ENCODE measurements around the gene TNFRSF9. TPM values are rescaled to one million over a fixed set of nuclear protein-coding genes. Genes with fewer than 3 reads are reported as not detected.

The TNFRSF9 gene
- total and polyA plus RNA-seq, 2 of the 8 experiments (the other 6 are each of a cell fraction or from before 2014, with no cell fraction given) = not detected

GRCh38 chr1:7971024-7971423 is 30.4 kb upstream of the TNFRSF9 start:
- Histone ChIP-seq H2BK5ac (ENCODE audit: low read depth, low read length) (no peak overlapping the region), H4K20me1 (replicated peaks in 1 of 2; ENCODE audit: control insufficient read depth in 1 of 2, insufficient read depth in 2 of 2, low read length in 2 of 2) (peaks cover 5 to 6% of the 10 kb centered on the region in 2 experiments), H2AFZ (ENCODE audit: low read length) (no peak overlapping the region), H3K79me2 (ENCODE audit: control insufficient read depth in 1 of 2, insufficient read depth in 2 of 2, low read length in 2 of 2) (peaks cover 0 to 21% of the 10 kb centered on the region in 2 experiments; a peak in 2 of 4 replicates), H2BK20ac (ENCODE audit: low read length) (no peak overlapping the region), H3K18ac (ENCODE audit: extremely low read depth, low read length) (no peak overlapping the region), H3K36me3 (ENCODE audit: control insufficient read depth in 2 of 4, insufficient read depth in 4 of 4, low read length in 3 of 4) (peaks cover 15 to 63% (median 41%) of the 10 kb centered on the region in 4 experiments), H3K23me2 (ENCODE audit: low read depth, low read length) (no peaks in the 10 kb centered on the region), H4K91ac (replicated peaks; ENCODE audit: insufficient read length, low read length) (no peak overlapping the region), H3K4ac (replicated peaks; ENCODE audit: insufficient read length, low read depth, low read length) (no peak overlapping the region), H2BK12ac (ENCODE audit: low read depth, low read length) (no peak overlapping the region), H3K79me1 (ENCODE audit: low read depth, low read length) (peaks cover 2% of the 10 kb centered on the region; the same call in 1 of the 2 replicates), H3K23ac (ENCODE audit: insufficient read length) (no peak overlapping the region), H3K14ac (ENCODE audit: insufficient read length) (no peak overlapping the region), H4K8ac (ENCODE audit: extremely low read depth, insufficient read depth, low read length) (no peak overlapping the region), H4K5ac (ENCODE audit: insufficient read length, low read depth, low read length) (no peak overlapping the region), H3K4me1 (replicated peaks in 1 of 4; ENCODE audit: control insufficient read depth in 3 of 4, insufficient read depth in 4 of 4, low read length in 3 of 4) (no peaks in the 10 kb centered on the region), H2BK15ac (ENCODE audit: low read length) (no peak overlapping the region), H3K27me3 (replicated peaks in 1 of 4; ENCODE audit: control insufficient read depth in 3 of 4, extremely low read depth in 1 of 4, insufficient read depth in 3 of 4, low read length in 3 of 4) (no peaks in the 10 kb centered on the region), H3K4me2 (ENCODE audit: insufficient read depth in 1 of 2, low read depth in 2 of 2, low read length in 2 of 2) (no peak overlapping the region), H3K27ac (ENCODE audit: low read depth, low read length) (no peak overlapping the region), H3K9ac (replicated peaks in 1 of 4; ENCODE audit: extremely low read depth in 1 of 4, low read depth in 3 of 4, low read length in 3 of 4) (no peak overlapping the region), H3K4me3 (ENCODE audit: extremely low read depth in 1 of 4, insufficient read depth in 2 of 4, low read depth in 3 of 4, low read length in 4 of 4) (no peak overlapping the region), H2AK5ac (ENCODE audit: low read depth, low read length) (no peak overlapping the region), H2BK120ac (replicated peaks; ENCODE audit: low read depth, low read length) (no peak overlapping the region), H3K9me3 (ENCODE audit: insufficient read depth in 2 of 2, low read depth in 1 of 2, low read length in 1 of 2) (no peaks in the 10 kb centered on the region), H3K56ac (replicated peaks; ENCODE audit: insufficient read length, low read depth, low read length) (no peak overlapping the region)
- DNase-seq (ENCODE audit: low read depth in 1 of 2, low spot score in 2 of 2) (no peak), FAIRE-seq (no peak)
- ChIA-PET CTCF (ENCODE audit: partially characterized antibody) (interaction anchor here (0.6 to 16.4 kb wide), 3 partner anchors 44 to 810 kb away, joined by 3 to 249 read pairs (median 3); no protein-coding TSS in a partner anchor), POLR2A (ENCODE audit: partially characterized antibody) (no interaction called here)
- 97% methylated on average over 6 of the region's 6 CpGs; no CpG with 5 or more reads in 1 of the 2 experiments for WGBS, 2 experiments (ENCODE audit: extremely low coverage in 1 of 2, insufficient coverage in 1 of 2, insufficient read length in 1 of 2, insufficient replicate concordance in 2 of 2, low coverage in 1 of 2, low lambda C conversion rate in 2 of 2, missing lambda C conversion rate in 1 of 2)
- TF ChIP-seq POLR2AphosphoS5 (IDR thresholded peaks at IDR 0.05; ENCODE audit: low read depth, low read length) (no peak), CREB1 (IDR thresholded peaks at IDR 0.05) (no peak), TEAD4 (IDR thresholded peaks at IDR 0.05; ENCODE audit: low read depth, low read length) (no peak), BRCA1 (IDR thresholded peaks at IDR 0.05; ENCODE audit: low read depth, low read length) (no peak), SRF (IDR thresholded peaks at IDR 0.05; ENCODE audit: low read depth, low read length) (no peak), TAF7 (optimal IDR thresholded peaks at IDR 0.05; ENCODE audit: borderline replicate concordance, low read depth, low read length) (no peak), RBBP5 (IDR thresholded peaks at IDR 0.05; ENCODE audit: borderline replicate concordance, low read depth, low read length) (no peak), CBX8 (IDR thresholded peaks at IDR 0.05; ENCODE audit: borderline replicate concordance, low read depth, low read length) (no peak), SIN3A (conservative IDR thresholded peaks at IDR 0.05 in 1 of 2, IDR thresholded peaks at IDR 0.05 in 1 of 2; ENCODE audit: low read depth in 1 of 2, low read length in 2 of 2) (no peak), MAFK (IDR thresholded peaks at IDR 0.05; ENCODE audit: low read depth, low read length) (no peak), CTCF (IDR thresholded peaks at IDR 0.05; ENCODE audit: control extremely low read depth in 1 of 3, insufficient read depth in 1 of 3, low read depth in 1 of 3, low read length in 3 of 3) (no peak), GTF2F1 (IDR thresholded peaks at IDR 0.05; ENCODE audit: borderline replicate concordance, low read depth, low read length) (no peak)

Measured in H1 (cell line).